Hematopoietic multipotent progenitor cell treated with erythropoietin and hydrocortisone succinate and interleukin-3 and kit ligand, for 15 days (in vitro differentiated cells): Measurements from ENCODE around the gene LCOR.

Source experiments
- DNase-seq: peaks from one replicate; pipeline ENCODE4 v3.0.0-alpha.2; 2015; ENCODE audit warnings: low spot score

Gene LCOR

DNA sequence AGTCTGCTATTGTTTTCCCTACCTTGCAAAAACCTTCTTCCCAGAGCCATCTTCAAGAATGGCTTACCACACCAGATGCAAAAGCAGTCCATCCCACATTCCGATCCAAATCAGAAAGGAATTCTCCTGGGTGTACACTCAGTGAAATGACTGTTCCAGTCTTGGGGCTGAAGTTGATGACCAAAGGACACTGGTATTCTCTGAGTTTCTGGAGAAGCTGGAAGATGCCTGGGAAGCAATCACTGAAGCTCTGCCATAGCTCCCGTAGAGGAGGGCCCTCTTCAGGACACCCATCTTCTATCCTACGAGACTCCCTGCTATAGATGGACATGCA, 155.7 kb downstream of the LCOR start:
- DNase-seq = no peak

GRCh38 chr10:96988426-96988825, 156.3 kb downstream of the LCOR start:
- no peak for DNase-seq

DNA sequence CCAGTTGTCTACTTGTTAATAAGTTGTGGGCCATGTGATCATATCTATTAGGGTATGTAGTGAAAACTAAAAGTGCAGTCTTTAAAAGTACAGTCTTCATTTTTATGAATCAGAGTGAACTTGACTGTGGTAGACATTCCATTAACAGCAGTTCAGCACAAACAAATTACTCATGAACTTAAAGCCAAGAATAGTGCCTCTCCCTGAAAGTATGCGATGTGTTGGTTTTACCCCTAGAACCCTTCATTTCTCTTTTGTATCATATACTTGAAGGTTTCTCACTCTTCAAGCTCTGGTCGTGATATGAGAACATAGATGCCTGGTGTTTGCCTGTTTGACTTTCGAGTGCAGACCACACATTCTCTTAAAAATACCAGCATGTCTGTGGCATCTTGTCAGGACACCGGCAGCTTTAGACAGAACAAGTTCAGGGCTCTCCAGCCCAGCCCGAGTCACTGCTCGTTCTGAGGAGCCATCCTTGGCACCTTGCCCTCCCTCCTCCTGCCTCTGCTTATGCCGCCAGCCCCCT, 159.3 kb downstream of the LCOR start:
- DNase-seq = no peak

- no peak for DNase-seq
These were observed 160.6 kb downstream of the LCOR start for GRCh38 chr10:96992721-96993120.

DNA sequence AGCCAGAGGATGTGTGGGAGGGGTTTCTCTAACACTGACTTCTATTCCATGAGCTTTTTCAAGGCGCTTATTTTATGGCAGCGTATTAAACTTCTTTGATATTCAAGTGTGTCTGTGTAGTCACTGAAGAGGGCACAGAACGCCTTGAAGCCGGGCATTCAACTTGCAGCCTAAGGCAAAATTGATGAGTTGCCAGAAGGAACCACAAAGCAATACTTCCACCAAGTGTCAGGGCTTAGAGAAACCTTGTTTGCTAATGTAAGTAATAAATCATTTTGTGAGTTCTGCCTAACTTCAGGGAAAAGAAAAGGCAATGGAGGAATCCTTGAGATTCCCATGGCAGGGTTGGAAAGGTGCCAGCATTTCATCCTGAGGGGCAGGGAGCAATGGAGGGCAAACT, 163.8 kb downstream of the LCOR start:
- no peak for DNase-seq

- no peak for DNase-seq
These were observed 164.3 kb downstream of the LCOR start for GRCh38 chr10:96996275-96996965.

- DNase-seq = peak; percentile 15
These were observed 166.3 kb downstream of the LCOR start for GRCh38 chr10:96998329-96998888.

DNA sequence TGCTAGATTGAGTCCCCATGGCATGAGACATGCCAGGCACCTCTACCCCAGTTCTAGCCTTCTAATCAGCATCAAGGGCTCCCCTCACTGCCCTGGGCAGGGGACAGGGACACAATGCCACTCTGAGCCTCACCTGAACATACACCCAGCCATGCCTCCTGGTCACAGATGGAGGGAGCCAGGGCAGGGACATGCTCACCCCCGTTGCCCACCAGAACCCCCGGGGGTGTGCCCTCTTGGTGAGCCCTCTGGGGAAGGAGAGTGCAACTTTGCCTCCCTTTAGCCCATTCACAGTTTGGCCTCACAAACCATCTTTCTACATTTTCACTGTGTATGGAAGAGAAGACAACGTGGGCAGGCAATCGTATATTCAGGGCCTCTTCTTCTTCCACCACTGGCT, 167.2 kb downstream of the LCOR start:
- no peak for DNase-seq

DNA sequence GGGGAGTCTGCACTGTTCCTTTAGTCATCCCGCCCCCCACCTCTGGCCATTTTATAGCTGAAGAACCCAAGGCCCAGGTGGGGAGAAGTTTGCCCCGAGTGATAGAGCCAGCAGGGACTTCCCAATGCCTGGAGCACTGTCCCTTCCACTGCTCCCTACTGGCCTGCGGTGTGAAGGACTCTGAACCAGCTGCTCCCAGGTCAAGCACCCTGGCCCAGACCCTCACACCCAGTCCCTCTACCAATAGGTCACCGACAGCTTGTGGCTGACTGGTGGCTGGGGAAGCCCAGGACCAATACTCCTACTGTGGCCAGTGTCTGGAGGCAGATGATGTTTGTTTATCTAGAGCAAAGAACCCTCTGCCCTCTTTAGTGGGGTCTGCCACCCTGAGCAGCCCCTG, 167.9 kb downstream of the LCOR start:
- DNase-seq = no peak

GRCh38 chr10:97000487-97001182, 168.5 kb downstream of the LCOR start:
- no peak for DNase-seq

DNA sequence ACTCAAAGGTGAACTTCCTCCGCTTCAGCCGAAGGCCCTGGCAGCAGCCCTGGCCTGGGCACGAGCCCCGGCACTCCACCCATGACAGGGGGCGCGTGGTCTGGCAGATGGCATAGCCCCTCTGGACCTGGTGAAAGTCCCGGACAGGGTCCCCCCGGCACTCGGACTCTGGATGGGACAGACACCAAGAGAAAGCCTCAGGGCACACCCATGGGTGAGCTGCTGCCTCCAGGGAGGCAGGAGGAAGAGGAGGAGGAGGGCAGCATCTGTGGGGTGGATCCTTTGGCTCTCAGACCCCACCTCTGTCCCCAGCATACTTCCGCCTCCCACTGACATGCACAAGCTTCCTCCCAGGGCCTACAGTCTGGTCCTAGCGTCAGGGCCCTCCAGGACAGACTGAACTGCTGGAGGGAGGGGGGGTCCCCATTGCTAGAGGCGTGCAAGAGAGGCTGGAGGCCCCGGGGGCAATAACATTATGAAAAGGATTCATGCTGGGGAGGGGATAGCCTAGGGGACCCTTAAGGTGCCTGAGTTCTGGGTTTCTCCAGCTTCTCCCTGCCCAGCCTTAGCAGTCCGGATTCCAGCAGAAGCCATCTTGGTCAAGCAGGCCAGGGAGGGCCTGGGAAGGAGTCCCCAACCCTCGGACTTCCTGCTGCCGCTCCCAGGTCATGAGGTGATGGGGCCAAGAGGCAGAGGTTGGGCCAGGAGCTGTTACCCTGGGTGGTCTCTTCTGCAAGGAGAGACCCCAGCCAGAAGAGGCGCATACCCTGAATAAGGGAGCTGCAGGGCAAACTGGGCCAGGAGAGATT, 169.3 kb downstream of the LCOR start:
- no peak for DNase-seq

DNA sequence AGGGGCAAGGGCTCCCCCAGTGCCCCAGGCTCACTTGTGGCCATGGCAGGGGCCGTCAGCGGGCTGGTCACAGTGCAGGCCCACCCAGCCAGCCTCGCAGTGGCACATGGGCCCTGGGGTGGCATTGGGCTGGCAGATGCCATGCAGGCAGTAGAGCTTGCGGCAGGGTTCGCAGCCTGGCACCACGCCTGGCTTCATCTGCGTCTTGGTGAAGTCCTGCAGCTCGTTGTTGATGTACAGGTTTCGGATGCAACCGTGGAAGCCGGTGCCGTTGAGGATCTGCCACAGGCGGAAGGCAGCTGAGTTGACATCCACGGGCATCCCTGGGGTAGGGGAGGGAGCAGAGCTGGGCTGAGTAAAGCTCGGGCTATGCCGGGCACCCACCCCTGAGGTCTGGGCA, 170.6 kb downstream of the LCOR start:
- no peak for DNase-seq

- no peak for DNase-seq
These were observed 171.2 kb downstream of the LCOR start for GRCh38 chr10:97003151-97003803.

- no peak for DNase-seq
These were observed 171.7 kb downstream of the LCOR start for GRCh38 chr10:97003804-97004201.

- DNase-seq = no peak
These were observed 172.5 kb downstream of the LCOR start for GRCh38 chr10:97004591-97004990.

DNA sequence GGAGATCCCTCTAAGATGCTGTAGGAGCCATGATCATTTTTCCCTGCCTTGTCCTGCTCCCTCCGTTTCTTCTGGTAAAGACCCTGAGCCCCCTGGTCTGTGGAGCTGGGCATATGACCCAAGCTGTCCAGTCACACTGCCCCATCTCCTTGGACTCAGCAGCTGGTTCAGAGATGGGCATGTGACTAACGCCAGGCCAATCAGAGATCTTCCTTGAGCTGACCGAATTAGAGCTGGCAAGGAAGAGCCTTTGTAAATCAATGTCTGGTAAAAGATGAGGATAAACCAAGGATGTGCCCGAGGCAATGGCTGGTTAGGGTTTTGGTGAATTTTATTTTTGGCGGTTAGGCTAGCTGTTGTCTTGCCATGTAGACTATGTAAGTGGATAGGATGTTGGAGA, 173.3 kb downstream of the LCOR start:
- DNase-seq = no peak

- DNase-seq = no peak
These were observed 174.3 kb downstream of the LCOR start for GRCh38 chr10:97006364-97006763.

DNA sequence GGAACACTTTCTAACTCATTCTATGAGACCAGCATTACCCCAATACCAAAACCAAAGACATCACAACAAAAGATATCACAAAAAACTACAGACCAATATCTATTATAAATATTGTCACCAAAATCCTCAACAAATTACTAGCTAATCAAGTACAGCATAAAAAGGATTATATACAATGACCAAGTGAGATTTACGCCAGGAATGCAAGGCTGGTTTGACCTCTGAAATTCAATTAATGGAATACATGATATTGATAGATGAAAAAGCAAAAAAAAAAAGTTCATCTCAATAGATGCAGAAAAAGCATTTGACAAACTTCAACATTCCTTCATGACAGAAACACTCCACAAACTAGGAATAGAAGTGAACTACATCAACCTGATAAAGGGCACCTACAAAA, 175.3 kb downstream of the LCOR start:
- DNase-seq = no peak

DNA sequence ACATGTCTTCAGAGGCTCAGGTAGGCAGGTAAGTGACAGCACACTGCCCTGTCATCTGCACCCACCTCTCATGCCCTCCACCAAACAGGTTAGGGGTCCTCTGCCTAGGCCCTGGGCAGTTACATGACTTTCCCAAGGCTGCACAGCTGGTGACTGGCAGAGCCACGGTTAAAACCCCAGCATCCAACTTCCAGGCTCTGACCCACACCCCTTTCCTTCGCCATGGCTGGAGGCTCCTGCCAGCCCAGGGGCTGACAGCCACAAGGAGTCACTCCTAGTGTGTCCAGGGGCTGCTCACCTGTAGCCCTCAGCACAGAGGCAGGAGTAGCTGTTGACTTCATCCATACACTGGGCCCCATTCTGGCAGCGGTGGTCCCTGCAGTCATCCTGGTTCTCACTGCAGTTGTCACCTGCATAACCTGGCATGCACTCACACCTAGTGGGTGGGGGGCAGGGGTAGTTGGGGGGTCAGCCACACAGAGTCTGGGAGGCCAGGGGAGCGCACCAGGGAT, 178.7 kb downstream of the LCOR start:
- no peak for DNase-seq

GRCh38 chr10:97011397-97011796, 179.3 kb downstream of the LCOR start:
- no peak for DNase-seq

DNA sequence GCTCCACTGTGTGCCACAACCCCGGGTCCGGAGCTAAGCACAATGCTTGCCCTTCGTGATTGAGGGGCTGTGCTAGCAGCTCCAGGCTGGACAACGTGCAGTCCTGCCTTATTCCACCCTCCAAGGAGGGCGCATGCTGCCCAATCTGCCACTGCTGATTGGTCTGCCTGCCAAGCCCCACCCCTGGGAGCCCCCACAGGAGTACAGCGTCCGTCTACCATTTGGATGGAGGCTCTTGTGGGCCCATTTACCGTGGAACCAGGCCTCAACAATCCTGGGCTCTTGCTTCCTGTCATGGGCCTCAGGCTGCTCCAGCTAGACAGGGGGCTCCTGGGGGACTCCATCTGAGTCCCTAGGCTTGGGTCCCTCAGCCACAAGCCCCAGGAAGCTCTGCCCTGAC, 180.4 kb downstream of the LCOR start:
- no peak for DNase-seq

GRCh38 chr10:97013568-97013967, 181.5 kb downstream of the LCOR start:
- DNase-seq = no peak
